Trophoblast cell (in vitro differentiated cells and primary cell): ENCODE measurements around the gene TSPEAR.
"Not testable (repeated sequence)": the region's sequence is repeated elsewhere in the genome, so short reads cannot be mapped to it uniquely, and the experiment has no call there.

Experiments used
- DNase-seq, 2 donors: peaks; one replicate each; pipeline ENCODE4 v3.0.0-alpha.2; 2016
- H2AFZ ChIP-seq: 2 replicates; pipeline ENCODE4 v1.6.1; 2013; ENCODE audit warnings: low read length, moderate library complexity, mild to moderate bottlenecking; ENCODE audit not compliant: insufficient read depth, poor library complexity
- H2AK5ac ChIP-seq: 2 replicates; pipeline ENCODE4 v1.6.1; 2013; ENCODE audit warnings: mild to moderate bottlenecking, low read length
- H2BK120ac ChIP-seq: 2 replicates; pipeline ENCODE4 v1.6.1; 2013; ENCODE audit warnings: low read length, mild to moderate bottlenecking, moderate library complexity; ENCODE audit not compliant: insufficient read depth, poor library complexity
- H2BK12ac ChIP-seq: 2 replicates; pipeline ENCODE4 v1.6.1; 2013; ENCODE audit warnings: mild to moderate bottlenecking, low read length, moderate library complexity
- H2BK5ac ChIP-seq: 2 replicates; pipeline ENCODE4 v1.6.1; 2013; ENCODE audit warnings: low read length, low read depth, moderate library complexity, mild to moderate bottlenecking; ENCODE audit not compliant: poor library complexity
- H3K14ac ChIP-seq: 2 replicates; pipeline ENCODE4 v1.6.1; 2013; ENCODE audit warnings: mild to moderate bottlenecking, low read length
- H3K18ac ChIP-seq: 2 replicates; pipeline ENCODE4 v1.6.1; 2013; ENCODE audit warnings: mild to moderate bottlenecking, low read length
- H3K23ac ChIP-seq: 2 replicates; pipeline ENCODE4 v1.6.1; 2013; ENCODE audit warnings: low read length
- H3K27ac ChIP-seq: 2 replicates; pipeline ENCODE4 v1.5.1; 2013; ENCODE audit warnings: low read depth, mild to moderate bottlenecking, inconsistent platforms, low read length, moderate library complexity
- H3K27me3 ChIP-seq: 2 replicates; pipeline ENCODE4 v1.6.1; 2013; ENCODE audit warnings: inconsistent platforms, mild to moderate bottlenecking, low read length, moderate library complexity; ENCODE audit not compliant: insufficient read depth
- H3K36me3 ChIP-seq, 2 experiments: 1 replicate in 1 of 2; 2 replicates in 1 of 2; pipeline ENCODE4 v1.6.1; 2013; ENCODE audit warnings: low read length in 2 of 2, mild to moderate bottlenecking in 2 of 2, moderate library complexity in 1 of 2; ENCODE audit not compliant: insufficient read depth in 2 of 2, control insufficient read depth in 1 of 2
- H3K4ac ChIP-seq: 2 replicates; pipeline ENCODE4 v1.6.1; 2013; ENCODE audit warnings: low read depth, mild to moderate bottlenecking, low read length, moderate library complexity
- H3K4me1 ChIP-seq, 2 experiments: 1 replicate in 1 of 2; 2 replicates in 1 of 2; pipeline ENCODE4 v1.6.1; 2013; ENCODE audit warnings: low read length in 2 of 2, mild to moderate bottlenecking in 2 of 2, moderate library complexity in 1 of 2; ENCODE audit not compliant: insufficient read depth in 2 of 2, control insufficient read depth in 1 of 2
- H3K4me2 ChIP-seq: 2 replicates; pipeline ENCODE4 v1.6.1; 2013; ENCODE audit warnings: inconsistent platforms, mild to moderate bottlenecking, low read length, moderate library complexity
- H3K4me3 ChIP-seq: 2 replicates; pipeline ENCODE4 v1.5.1; 2013; ENCODE audit warnings: mild to moderate bottlenecking, low read depth, low read length, inconsistent platforms
- H3K79me1 ChIP-seq: one replicate; pipeline ENCODE4 v1.6.1; 2013; ENCODE audit warnings: low read length
- H3K79me2 ChIP-seq: 2 replicates; pipeline ENCODE4 v1.6.1; 2013; ENCODE audit warnings: low read length, mild to moderate bottlenecking; ENCODE audit not compliant: control insufficient read depth, insufficient read depth, poor library complexity
- H3K9ac ChIP-seq: 2 replicates; pipeline ENCODE4 v1.6.1; 2013; ENCODE audit warnings: mild to moderate bottlenecking, low read length
- H3K9me3 ChIP-seq: 2 replicates; pipeline ENCODE4 v1.6.1; 2013; ENCODE audit warnings: low read depth, mild to moderate bottlenecking, control low read depth, inconsistent platforms, low read length; ENCODE audit not compliant: insufficient read depth
- H4K12ac ChIP-seq: 2 replicates; pipeline ENCODE4 v1.6.1; 2013; ENCODE audit warnings: low read depth, mild to moderate bottlenecking, low read length, moderate library complexity
- H4K8ac ChIP-seq: 2 replicates; pipeline ENCODE4 v1.6.1; 2013; ENCODE audit warnings: low read depth, mild to moderate bottlenecking, low read length, moderate library complexity
- H4K91ac ChIP-seq: one replicate; pipeline ENCODE4 v1.6.1; 2013; ENCODE audit warnings: low read depth, mild to moderate bottlenecking, low read length, moderate library complexity
- WGBS: extraction: QIAGEN DNeasy Blood & Tissue Kit; methylation state at CpG from one replicate; pipeline ENCODE4 v1.1.7; 2013; ENCODE audit warnings: missing lambda C conversion rate; ENCODE audit not compliant: insufficient read length, insufficient coverage; ENCODE audit errors: extremely low coverage; 5-methylcytosine and 5-hydroxymethylcytosine counted together

Gene TSPEAR

GRCh38 chr21:44612029-44612486, 99.3 kb downstream of the TSPEAR start, which contains the start of gene KRTAP10-8:
Gene KRTAP10-8, plus strand, starts transcription at chr21:44612079. Its CDS starts 22 bp downstream, at chr21:44612101.
- no peaks in the 10 kb centered on the region for H3K27me3 ChIP-seq
- H3K4me2 ChIP-seq, result no peak within 1 kb of the TSS
- no CpG with 5 or more reads among the region's 8 CpGs for WGBS

GRCh38 chr21:44611551-44611950, 99.8 kb downstream of the TSPEAR start:
- Histone ChIP-seq H3K79me1 (no peaks in the 10 kb centered on the region), H4K12ac (no peak overlapping the region), H4K91ac (no peak overlapping the region), H2BK12ac (no peak overlapping the region), H2BK120ac (no peak overlapping the region), H3K9ac (no peak overlapping the region), H3K79me2 (no peaks in the 10 kb centered on the region), H2AFZ (no peak overlapping the region), H3K23ac (no peak overlapping the region), H3K4me2 (no peak overlapping the region), H3K4ac (no peak overlapping the region), H3K27ac (no peak overlapping the region), H3K14ac (no peak overlapping the region), H3K18ac (no peak overlapping the region), H3K27me3 (no peaks in the 10 kb centered on the region), H3K4me1 (no peaks in the 10 kb centered on the region), H3K9me3 (peaks cover 26% of the 10 kb centered on the region), H2BK5ac (no peak overlapping the region), H2AK5ac (no peak overlapping the region), H3K36me3 (no peaks in the 10 kb centered on the region), H4K8ac (no peak overlapping the region), H3K4me3 (no peak overlapping the region)
- DNase-seq, result no peak
- WGBS, result no CpG with 5 or more reads among the region's 4 CpGs

More at GRCh38 chr21:44612029-44612486, 99.3 kb downstream of the TSPEAR start, which contains the start of gene KRTAP10-8:
- no peak within 1 kb of the TSS for H3K18ac ChIP-seq
- H3K27ac ChIP-seq, result no peak within 1 kb of the TSS
- no peak within 1 kb of the TSS for H3K14ac ChIP-seq
- H2BK12ac ChIP-seq, result no peak within 1 kb of the TSS
- no peak within 1 kb of the TSS for H3K4ac ChIP-seq
- peak within 1 kb of the TSS; percentile 49 for H3K4me3 ChIP-seq
- no peak within 1 kb of the TSS for H4K12ac ChIP-seq
- no peak within 1 kb of the TSS for H4K8ac ChIP-seq
- H4K91ac ChIP-seq, result no peak within 1 kb of the TSS
- no peaks in the 10 kb centered on the region for H3K79me2 ChIP-seq
- H3K9ac ChIP-seq, result no peak within 1 kb of the TSS
- H2AK5ac ChIP-seq, result no peak within 1 kb of the TSS
- H2BK5ac ChIP-seq, result no peak within 1 kb of the TSS
- peaks cover 26% of the 10 kb centered on the region for H3K9me3 ChIP-seq
- no peak for DNase-seq
- no peak within 1 kb of the TSS for H3K23ac ChIP-seq
- H2BK120ac ChIP-seq, result no peak within 1 kb of the TSS
- H3K79me1 ChIP-seq, result no peaks in the 10 kb centered on the region
- no peaks in the 10 kb centered on the region for H3K36me3 ChIP-seq
- H2AFZ ChIP-seq, result no peak within 1 kb of the TSS
- no peaks in the 10 kb centered on the region for H3K4me1 ChIP-seq

GRCh38 chr21:44610157-44610843, 101.1 kb downstream of the TSPEAR start:
- H3K79me2 ChIP-seq, H3K27ac ChIP-seq, H3K4ac ChIP-seq, H3K14ac ChIP-seq, H2BK5ac ChIP-seq, H2AFZ ChIP-seq, H3K23ac ChIP-seq, H3K18ac ChIP-seq, H3K4me2 ChIP-seq, H3K4me3 ChIP-seq, H3K36me3 ChIP-seq, H2BK120ac ChIP-seq, H3K79me1 ChIP-seq, H3K4me1 ChIP-seq, H4K91ac ChIP-seq, H3K27me3 ChIP-seq, H3K9ac ChIP-seq, H2BK12ac ChIP-seq, H2AK5ac ChIP-seq, H4K12ac ChIP-seq, H4K8ac ChIP-seq, DNase-seq: not testable (repeated sequence)
- no CpG with 5 or more reads among the region's 7 CpGs for WGBS
- H3K9me3 ChIP-seq, result peaks cover 20% of the 10 kb centered on the region

GRCh38 chr21:44609193-44609592, 102.2 kb downstream of the TSPEAR start:
- no peaks in the 10 kb centered on the region for H3K79me1 ChIP-seq
- DNase-seq, result no peak
- H4K12ac ChIP-seq, result no peak overlapping the region
- H4K91ac ChIP-seq, result no peak overlapping the region
- H3K36me3 ChIP-seq, result no peaks in the 10 kb centered on the region
- H2BK120ac ChIP-seq, result no peak overlapping the region
- H3K9ac ChIP-seq, result no peak overlapping the region
- no peak overlapping the region for H2AFZ ChIP-seq
- H3K9me3 ChIP-seq, result peaks cover 17% of the 10 kb centered on the region
- no peak overlapping the region for H3K18ac ChIP-seq
- H3K4me2 ChIP-seq, result no peak overlapping the region
- no peak overlapping the region for H3K14ac ChIP-seq
- H3K23ac ChIP-seq, result no peak overlapping the region
- no peak overlapping the region for H2BK12ac ChIP-seq
- no peaks in the 10 kb centered on the region for H3K27me3 ChIP-seq
- H3K79me2 ChIP-seq, result no peaks in the 10 kb centered on the region
- H2AK5ac ChIP-seq, result no peak overlapping the region
- no peak overlapping the region for H4K8ac ChIP-seq
- no peak overlapping the region for H3K4ac ChIP-seq
- no peak overlapping the region for H3K4me3 ChIP-seq
- no peaks in the 10 kb centered on the region for H3K4me1 ChIP-seq
- no peak overlapping the region for H2BK5ac ChIP-seq
- no peak overlapping the region for H3K27ac ChIP-seq
